TTC549 (cell line): ENCODE results near the gene CEACAM6.
"Not testable (repeated sequence)": the region's sequence is repeated elsewhere in the genome, so short reads cannot be mapped to it uniquely, and the experiment has no call there.

Experiments
- FAIRE-seq: peaks from 2 replicates; lab custom pipeline; 2012; peaks lifted over from hg19 to GRCh38; lab: Jason Lieb, UNC

CEACAM6 gene

DNA sequence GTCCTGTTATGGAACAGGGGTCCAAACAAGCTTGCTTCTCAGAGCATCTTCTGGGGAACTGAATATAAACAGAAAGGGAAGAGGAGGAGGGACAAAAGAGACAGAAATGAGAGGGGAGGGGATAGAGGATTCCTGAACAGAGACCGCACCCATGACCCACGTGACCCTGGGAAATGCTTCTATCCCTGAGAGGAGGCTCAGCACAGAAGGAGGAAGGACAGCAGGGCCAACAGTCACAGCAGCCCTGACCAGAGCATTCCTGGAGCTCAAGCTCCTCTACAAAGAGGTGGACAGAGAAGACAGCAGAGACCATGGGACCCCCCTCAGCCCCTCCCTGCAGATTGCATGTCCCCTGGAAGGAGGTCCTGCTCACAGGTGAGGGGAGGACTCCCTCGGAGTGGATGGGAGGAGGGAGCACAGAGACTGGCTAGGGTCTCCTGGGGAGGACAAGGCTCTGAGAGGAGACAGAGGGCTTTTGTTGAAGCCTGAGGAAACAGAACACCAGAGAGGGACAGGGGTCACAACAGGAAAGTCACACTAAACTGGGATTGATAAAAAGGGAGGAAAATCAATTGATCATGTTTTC is at the start of gene CEACAM6:
Gene CEACAM6 (plus strand): TSS at position 203 of the 586 bp plus-strand sequence. CDS start 109 bp downstream, at position 312.
- FAIRE-seq, result no peak

DNA sequence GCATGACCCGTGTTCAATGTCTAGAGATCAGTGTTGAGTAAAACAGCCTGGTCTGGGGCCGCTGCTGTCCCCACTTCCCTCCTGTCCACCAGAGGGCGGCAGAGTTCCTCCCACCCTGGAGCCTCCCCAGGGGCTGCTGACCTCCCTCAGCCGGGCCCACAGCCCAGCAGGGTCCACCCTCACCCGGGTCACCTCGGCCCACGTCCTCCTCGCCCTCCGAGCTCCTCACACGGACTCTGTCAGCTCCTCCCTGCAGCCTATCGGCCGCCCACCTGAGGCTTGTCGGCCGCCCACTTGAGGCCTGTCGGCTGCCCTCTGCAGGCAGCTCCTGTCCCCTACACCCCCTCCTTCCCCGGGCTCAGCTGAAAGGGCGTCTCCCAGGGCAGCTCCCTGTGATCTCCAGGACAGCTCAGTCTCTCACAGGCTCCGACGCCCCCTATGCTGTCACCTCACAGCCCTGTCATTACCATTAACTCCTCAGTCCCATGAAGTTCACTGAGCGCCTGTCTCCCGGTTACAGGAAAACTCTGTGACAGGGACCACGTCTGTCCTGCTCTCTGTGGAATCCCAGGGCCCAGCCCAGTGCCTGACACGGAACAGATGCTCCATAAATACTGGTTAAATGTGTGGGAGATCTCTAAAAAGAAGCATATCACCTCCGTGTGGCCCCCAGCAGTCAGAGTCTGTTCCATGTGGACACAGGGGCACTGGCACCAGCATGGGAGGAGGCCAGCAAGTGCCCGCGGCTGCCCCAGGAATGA is 48.4 kb upstream of the CEACAM6 start:
- no peak for FAIRE-seq

DNA sequence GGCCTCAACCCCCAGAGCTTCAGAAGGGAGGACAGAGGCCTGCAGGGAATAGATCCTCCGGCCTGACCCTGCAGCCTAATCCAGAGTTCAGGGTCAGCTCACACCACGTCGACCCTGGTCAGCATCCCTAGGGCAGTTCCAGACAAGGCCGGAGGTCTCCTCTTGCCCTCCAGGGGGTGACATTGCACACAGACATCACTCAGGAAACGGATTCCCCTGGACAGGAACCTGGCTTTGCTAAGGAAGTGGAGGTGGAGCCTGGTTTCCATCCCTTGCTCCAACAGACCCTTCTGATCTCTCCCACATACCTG is 47.9 kb upstream of the CEACAM6 start:
- FAIRE-seq, result no peak

DNA sequence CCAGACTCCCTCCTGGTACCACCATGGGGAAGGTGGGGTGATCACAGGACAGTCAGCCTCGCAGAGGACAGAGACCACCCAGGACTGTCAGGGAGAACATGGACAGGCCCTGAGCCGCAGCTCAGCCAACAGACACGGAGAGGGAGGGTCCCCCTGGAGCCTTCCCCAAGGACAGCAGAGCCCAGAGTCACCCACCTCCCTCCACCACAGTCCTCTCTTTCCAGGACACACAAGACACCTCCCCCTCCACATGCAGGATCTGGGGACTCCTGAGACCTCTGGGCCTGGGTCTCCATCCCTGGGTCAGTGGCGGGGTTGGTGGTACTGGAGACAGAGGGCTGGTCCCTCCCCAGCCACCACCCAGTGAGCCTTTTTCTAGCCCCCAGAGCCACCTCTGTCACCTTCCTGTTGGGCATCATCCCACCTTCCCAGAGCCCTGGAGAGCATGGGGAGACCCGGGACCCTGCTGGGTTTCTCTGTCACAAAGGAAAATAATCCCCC is 47.4 kb upstream of the CEACAM6 start:
- no peak for FAIRE-seq

DNA sequence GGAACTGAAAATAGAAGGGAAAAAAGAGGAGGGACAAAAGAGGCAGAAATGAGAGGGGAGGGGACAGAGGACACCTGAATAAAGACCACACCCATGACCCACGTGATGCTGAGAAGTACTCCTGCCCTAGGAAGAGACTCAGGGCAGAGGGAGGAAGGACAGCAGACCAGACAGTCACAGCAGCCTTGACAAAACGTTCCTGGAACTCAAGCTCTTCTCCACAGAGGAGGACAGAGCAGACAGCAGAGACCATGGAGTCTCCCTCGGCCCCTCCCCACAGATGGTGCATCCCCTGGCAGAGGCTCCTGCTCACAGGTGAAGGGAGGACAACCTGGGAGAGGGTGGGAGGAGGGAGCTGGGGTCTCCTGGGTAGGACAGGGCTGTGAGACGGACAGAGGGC is 46.8 kb upstream of the CEACAM6 start, which contains the start of gene CEACAM5:
Gene CEACAM5 (plus strand): TSS at position 146 of the 400 bp plus-strand sequence. CDS start 106 bp downstream, at position 252.
- FAIRE-seq, result no peak

GRCh38 chr19:41709516-41709915 is 45.8 kb upstream of the CEACAM6 start:
- not testable (repeated sequence) for FAIRE-seq

DNA sequence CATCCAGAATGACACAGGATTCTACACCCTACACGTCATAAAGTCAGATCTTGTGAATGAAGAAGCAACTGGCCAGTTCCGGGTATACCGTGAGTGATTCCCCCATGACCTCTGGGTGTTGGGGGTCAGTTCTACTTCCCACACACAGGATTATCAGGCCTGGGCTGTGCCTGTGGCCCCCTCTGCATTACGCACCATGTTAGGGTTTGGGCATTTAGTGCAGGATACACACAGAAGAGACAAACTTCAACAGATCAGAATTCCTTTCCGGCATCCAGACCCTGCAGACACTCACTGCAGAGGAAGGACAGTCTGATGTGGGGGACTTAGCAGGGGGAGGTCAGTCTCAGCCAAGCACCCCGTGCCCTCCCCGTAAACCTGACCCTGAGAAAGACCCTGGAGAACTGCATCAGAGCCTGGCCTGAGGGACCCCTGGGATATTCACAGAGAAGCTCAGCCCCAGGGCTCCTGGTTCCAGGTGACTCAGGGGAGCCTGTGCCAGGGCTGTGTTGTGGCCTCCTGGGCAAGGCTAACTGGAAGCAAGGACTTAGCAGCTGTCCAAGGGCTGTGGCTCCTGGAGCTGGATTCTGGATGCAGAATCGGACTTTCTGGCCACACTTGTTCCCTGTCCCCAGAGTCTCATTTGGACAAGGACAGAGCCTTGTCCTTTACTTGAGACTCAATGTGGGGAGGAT is 45.2 kb upstream of the CEACAM6 start:
- FAIRE-seq, result no peak

DNA sequence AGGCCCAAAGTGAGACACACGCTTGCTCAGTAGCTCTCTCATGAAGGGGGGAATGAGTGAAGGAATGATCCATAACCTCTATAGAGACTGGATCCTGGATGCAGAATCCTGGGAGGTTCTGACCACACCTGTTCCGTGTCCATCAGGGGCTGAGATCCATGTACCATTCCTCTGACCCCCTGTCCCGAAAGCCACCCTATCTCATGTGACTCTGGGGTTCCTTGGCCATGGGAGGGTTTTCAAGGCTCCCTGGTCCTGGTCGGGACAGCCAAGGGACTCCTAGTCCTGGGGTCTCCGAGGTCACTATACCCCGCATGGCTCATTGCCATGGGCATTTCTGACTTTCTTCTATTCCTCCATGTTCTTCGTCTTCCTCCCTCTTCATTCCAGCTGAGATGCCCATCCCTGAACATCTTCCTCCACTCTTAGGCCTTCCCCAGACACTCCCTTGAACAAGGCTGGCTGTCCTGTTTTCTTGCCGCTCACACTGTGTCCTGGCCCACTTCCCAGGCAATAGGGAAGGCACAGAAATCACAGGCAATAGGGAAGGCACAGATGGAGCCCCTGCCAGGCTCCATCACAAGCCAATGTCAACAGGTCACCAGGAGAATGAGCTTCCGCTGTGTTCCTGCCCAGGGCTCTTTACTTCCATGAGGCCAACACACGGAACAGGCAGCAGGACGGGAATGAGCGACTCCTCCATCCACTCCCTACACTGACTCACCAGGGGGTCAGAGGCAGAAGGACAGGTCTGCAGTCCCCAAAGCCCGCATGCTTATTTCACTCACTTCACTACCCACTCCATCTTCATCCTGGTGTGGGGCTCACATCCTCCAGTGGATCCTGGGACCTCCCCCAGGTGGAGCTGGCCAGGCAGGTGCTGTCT is 43.7 kb upstream of the CEACAM6 start:
- no peak for FAIRE-seq

GRCh38 chr19:41714598-41714997 is 40.7 kb upstream of the CEACAM6 start:
- FAIRE-seq, result no peak

DNA sequence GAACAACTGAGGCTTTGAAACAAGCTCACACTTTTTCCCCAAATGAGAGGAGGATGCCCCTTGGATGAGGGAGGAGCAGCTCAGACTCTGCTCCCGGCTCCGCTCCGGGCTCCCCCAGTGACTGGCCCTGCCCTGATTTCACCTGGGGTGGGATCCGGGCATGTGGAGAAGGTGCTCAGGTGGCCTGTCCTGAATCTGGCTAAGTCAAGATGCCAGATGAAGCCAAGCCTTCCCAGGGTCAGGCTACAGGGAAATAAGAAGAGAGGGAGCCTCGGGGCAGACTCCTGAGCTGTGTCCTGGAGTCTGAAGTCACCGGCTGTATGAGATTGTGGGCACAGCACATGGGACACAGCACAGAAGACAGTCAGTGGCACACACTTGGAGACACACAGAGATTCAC is 36.6 kb upstream of the CEACAM6 start:
- FAIRE-seq, result no peak

- no peak for FAIRE-seq
Measured at GRCh38 chr19:41720103-41720502, 35.2 kb upstream of the CEACAM6 start.

DNA sequence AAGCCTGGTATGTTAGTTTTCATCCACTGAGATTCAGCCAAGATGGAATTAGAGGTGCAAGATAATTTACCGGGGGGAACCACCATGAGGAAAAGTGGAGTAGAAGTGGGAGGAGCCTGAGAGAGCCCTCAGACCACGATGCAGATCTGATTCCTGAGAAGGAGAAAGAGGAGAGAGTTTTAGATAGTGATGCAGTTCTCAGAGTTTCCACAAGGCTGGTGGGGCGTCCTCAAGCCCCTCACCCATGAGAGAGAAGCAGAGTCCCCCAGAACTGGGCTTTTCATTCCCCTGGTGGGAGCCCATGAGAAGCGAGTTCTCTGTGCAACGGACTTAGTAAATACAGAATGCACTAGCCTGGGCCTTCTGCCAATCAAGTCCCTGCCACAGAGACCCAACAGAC is 28.8 kb upstream of the CEACAM6 start:
- FAIRE-seq, result no peak

- no peak for FAIRE-seq
Measured at GRCh38 chr19:41734156-41734555, 21.2 kb upstream of the CEACAM6 start.

- FAIRE-seq, result no peak
Measured at GRCh38 chr19:41734585-41734984, 20.7 kb upstream of the CEACAM6 start.

DNA sequence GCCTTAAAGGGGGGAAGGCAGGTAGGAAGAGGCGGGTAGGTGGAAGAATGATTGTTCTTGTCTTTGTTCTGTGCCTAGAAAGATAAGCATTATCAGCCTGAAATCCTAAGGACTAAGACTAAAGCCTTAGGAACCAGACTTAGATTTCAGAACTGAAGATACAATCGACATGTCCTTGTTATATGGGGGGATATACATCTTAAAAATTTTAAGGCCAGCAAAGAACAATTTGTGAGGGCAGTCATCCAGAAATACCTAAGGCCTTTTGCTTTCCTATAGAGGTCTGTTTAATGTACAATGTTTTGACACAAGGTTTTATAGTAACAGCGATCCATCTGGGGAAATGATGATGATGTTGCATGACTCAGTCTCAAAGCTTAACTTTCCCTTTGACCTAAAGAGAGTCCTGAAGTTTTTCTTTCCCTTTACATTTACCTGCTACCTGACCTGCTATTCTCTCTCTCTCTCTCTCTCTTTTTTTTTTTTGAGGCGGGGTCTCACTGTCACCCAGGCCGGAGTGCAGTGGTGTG is 20.2 kb upstream of the CEACAM6 start:
- FAIRE-seq, result no peak

GRCh38 chr19:41739361-41739760 is 16.0 kb upstream of the CEACAM6 start:
- FAIRE-seq, result no peak

DNA sequence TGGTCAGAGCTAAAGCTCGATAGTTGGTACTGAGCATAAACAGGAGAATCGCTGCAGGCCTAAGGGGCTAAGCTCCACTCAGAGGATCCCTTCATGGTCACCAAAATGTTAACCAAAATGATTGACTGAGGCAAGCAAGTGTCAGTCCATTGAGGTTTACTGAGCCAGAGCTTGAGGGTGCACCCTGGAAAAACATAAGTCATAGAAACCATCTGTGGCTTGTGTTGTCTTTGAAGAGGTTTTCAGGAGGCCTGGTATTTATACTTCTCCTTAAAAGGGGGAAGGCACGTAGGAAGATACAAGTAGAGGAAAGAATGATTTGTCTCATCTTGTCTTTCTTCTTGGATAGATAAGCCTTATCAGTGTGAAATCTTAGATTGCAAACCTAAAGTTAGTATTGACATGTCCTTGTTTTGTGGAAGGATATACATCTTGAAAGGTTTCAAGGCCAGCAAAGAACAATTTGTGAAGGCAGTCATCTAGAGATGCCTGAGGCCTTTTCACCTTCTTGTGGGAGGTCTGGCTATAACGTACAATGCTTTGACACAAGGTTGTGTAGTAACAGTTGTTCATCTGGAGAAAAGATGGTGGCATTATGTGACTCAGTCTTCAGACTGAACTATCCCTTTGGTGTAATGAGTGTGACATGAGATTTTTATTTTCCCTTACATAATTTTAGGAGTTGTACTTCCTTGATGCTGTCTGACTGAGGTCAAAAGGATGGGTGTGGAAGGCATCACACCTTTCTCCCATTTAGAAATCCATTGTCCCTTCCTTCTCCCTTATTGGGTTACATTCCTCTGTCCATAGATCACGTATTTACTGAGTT is 14.7 kb upstream of the CEACAM6 start:
- FAIRE-seq, result no peak

- FAIRE-seq, result no peak
Measured at GRCh38 chr19:41741244-41741554, 14.1 kb upstream of the CEACAM6 start.

DNA sequence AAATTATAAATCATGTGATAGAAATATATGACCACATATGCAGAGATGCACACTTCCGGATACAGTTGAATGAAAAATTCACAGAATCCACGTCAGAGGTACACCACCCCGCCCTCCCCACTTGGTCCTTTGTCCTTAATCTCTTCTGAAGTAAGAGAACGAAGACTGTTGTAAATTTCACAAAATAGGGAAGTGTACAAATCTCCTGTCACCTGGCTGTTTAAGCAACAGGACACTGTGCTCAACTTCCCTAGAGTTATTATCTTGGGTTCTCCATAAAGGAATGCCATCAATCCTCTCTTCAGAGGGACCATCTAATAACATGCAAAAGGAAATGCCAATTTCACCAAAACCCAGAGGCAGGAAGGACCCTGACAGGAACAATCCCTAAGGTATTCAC is 10.5 kb upstream of the CEACAM6 start:
- no peak for FAIRE-seq

DNA sequence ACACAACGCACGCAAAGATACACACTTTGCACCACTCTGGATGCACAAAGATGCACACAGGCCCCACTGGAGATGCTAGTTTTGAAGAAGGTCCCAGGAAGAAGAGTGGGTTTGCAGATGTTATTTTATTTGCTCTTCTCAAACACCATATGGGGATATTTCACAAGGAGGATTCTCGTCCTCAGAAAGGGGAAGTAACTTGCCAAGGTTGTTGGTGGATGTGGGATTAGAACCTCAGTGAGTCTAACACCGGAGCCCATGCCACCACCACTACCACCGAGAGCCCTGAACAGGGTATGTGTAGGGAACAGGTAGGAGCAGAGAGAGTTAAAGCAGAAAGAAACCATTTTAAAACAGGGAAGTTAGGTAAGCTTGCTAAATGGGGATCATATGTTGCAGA is 9.6 kb upstream of the CEACAM6 start:
- no peak for FAIRE-seq

GRCh38 chr19:41746593-41747227 is 8.6 kb upstream of the CEACAM6 start:
- FAIRE-seq, result no peak
